ENCODE results near the gene MPIG6B.

- TF ChIP-seq, protein P1, sequence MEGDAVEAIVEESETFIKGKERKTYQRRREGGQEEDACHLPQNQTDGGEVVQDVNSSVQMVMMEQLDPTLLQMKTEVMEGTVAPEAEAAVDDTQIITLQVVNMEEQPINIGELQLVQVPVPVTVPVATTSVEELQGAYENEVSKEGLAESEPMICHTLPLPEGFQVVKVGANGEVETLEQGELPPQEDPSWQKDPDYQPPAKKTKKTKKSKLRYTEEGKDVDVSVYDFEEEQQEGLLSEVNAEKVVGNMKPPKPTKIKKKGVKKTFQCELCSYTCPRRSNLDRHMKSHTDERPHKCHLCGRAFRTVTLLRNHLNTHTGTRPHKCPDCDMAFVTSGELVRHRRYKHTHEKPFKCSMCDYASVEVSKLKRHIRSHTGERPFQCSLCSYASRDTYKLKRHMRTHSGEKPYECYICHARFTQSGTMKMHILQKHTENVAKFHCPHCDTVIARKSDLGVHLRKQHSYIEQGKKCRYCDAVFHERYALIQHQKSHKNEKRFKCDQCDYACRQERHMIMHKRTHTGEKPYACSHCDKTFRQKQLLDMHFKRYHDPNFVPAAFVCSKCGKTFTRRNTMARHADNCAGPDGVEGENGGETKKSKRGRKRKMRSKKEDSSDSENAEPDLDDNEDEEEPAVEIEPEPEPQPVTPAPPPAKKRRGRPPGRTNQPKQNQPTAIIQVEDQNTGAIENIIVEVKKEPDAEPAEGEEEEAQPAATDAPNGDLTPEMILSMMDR (IDR thresholded peaks at IDR 0.05; ENCODE audit: low read length), result no peak
- TF ChIP-seq EZH2 (optimal IDR thresholded peaks at IDR 0.05; ENCODE audit: low read depth, low read length) (no peak), EZH2phosphoT487 (IDR thresholded peaks at IDR 0.05; ENCODE audit: low read length) (no peak)
Observed at GRCh38 chr6:31775184-31775583, 52.0 kb downstream of the MPIG6B start.

Measured in MM.1S (cell line).